B cell (primary cell): Measurements from ENCODE around the gene RASGRP2. TPM values are rescaled to one million over a fixed set of nuclear protein-coding genes. Genes with fewer than 3 reads are reported as not detected.

Experiments
- ATAC-seq: fragments of 200-7000 bp; cut with Tn5 transposase; one replicate; pipeline ENCODE4 v1.10.0; 2021; ENCODE audit warnings: low read depth, mild to moderate bottlenecking, moderate number of reproducible peaks, moderate library complexity
- CTCF ChIA-PET: fragments of 350-600 bp; sonication (Branson Sonifier 250); formaldehyde crosslinking; loops from one replicate; lab custom pipeline; 2021; ENCODE audit warnings: antibody characterized with exemption, inconsistent platforms; lab: Charles Lee
- POLR2A ChIA-PET: fragments of 350-600 bp; sonication (Branson Sonifier 250); formaldehyde crosslinking; loops from one replicate; lab custom pipeline; 2021; ENCODE audit warnings: antibody characterized with exemption; lab: Charles Lee
- DNase-seq: peaks from one replicate; pipeline ENCODE4 v3.0.0; 2013
- H2AFZ ChIP-seq: 2 replicates; pipeline ENCODE4 v1.6.1; 2012; ENCODE audit warnings: mild to moderate bottlenecking, low read depth, low read length; ENCODE audit not compliant: insufficient read depth, poor library complexity, severe bottlenecking
- H3K27ac ChIP-seq, 2 donors: 1 replicate in 1 of 2; 2 replicates in 1 of 2; pipeline ENCODE4 v1.5.1; 2012 to 2013; ENCODE audit warnings: low read length in 2 of 2, mild to moderate bottlenecking in 2 of 2, moderate library complexity in 1 of 2
- H3K27me3 ChIP-seq, 4 experiments: fragments of 200-600 bp in 1 of 4; sonication (generic) in 1 of 4; replicated peaks in 1 of 4; 1 replicate in 2 of 4; 2 replicates in 2 of 4; pipeline versions ENCODE4 v1.6.1 to v1.7.0; 2013 to 2016; ENCODE audit warnings: low read length in 3 of 4, mild to moderate bottlenecking in 2 of 4, mixed read lengths in 1 of 4, moderate library complexity in 1 of 4; ENCODE audit not compliant: insufficient read depth in 4 of 4, control insufficient read depth in 3 of 4; ENCODE audit errors: control extremely low read depth in 1 of 4
- H3K36me3 ChIP-seq, 2 experiments: replicated peaks in 1 of 2; 1 replicate in 1 of 2; 2 replicates in 1 of 2; pipeline versions ENCODE4 v1.6.1 to v1.7.1; 2013; ENCODE audit warnings: low read length in 1 of 2; ENCODE audit not compliant: insufficient read depth in 2 of 2, control insufficient read depth in 1 of 2; ENCODE audit errors: control extremely low read depth in 1 of 2, extremely low read depth in 1 of 2
- H3K4me1 ChIP-seq, 2 donors: fragments of 200-600 bp in 1 of 2; sonication (generic) in 1 of 2; 1 replicate in 1 of 2; 2 replicates in 1 of 2; pipeline versions ENCODE4 v1.5.1 to v1.6.1; 2013 to 2017; ENCODE audit warnings: low read length in 2 of 2; ENCODE audit not compliant: control insufficient read depth in 2 of 2, insufficient read depth in 2 of 2
- H3K4me2 ChIP-seq: replicated peaks from 2 replicates; pipeline ENCODE3; 2012; ENCODE audit warnings: mild to moderate bottlenecking, low read depth, low read length; ENCODE audit not compliant: poor library complexity, severe bottlenecking
- H3K4me3 ChIP-seq, 5 experiments: fragments of 200-600 bp in 1 of 5; sonication (generic) in 1 of 5; 1 replicate in 3 of 5; 2 replicates in 2 of 5; pipeline versions ENCODE4 v1.5.1 to v1.7.0; 2011 to 2016; ENCODE audit warnings: low read length in 4 of 5, mild to moderate bottlenecking in 4 of 5, low read depth in 2 of 5, control low read depth in 1 of 5, moderate library complexity in 1 of 5; ENCODE audit not compliant: insufficient read depth in 1 of 5; ENCODE audit errors: control extremely low read depth in 1 of 5, extremely low read depth in 1 of 5
- H3K79me2 ChIP-seq: fragments of 200-600 bp; sonication (generic); one replicate; pipeline ENCODE4 v1.6.0; 2016; ENCODE audit warnings: low read length; ENCODE audit not compliant: control insufficient read depth, insufficient read depth
- H3K9ac ChIP-seq: fragments of 200-600 bp; sonication (generic); 2 replicates; pipeline ENCODE4 v1.6.1; 2017; ENCODE audit warnings: mild to moderate bottlenecking, low read length, moderate library complexity
- H3K9me3 ChIP-seq, 3 donors: one replicate each; pipeline versions ENCODE4 v1.6.1 to v1.7.1; 2013; ENCODE audit warnings: low read length in 2 of 3; ENCODE audit not compliant: control insufficient read depth in 2 of 3, insufficient read depth in 1 of 3; ENCODE audit errors: control extremely low read depth in 1 of 3
- H4K20me1 ChIP-seq: 2 replicates; pipeline ENCODE4 v1.6.0; 2012; ENCODE audit warnings: mild to moderate bottlenecking, low read length; ENCODE audit not compliant: insufficient read depth, control insufficient read depth, poor library complexity, severe bottlenecking
- H3K27ac Mint-ChIP-seq: one replicate; pipeline ENCODE4 v1.8.0; 2021; ENCODE audit warnings: mixed read lengths
- H3K27me3 Mint-ChIP-seq: one replicate; pipeline ENCODE4 v1.8.0; 2021; ENCODE audit warnings: mixed read lengths
- H3K4me1 Mint-ChIP-seq: one replicate; pipeline ENCODE4 v1.8.0; 2021; ENCODE audit warnings: mixed read lengths
- H3K4me3 Mint-ChIP-seq: one replicate; pipeline ENCODE4 v1.8.0; 2021; ENCODE audit warnings: mixed read lengths
- H3K9me3 Mint-ChIP-seq: one replicate; pipeline ENCODE4 v1.8.0; 2022; ENCODE audit warnings: mixed read lengths; ENCODE audit not compliant: insufficient read depth
- EZH2 ChIP-seq: IDR thresholded peaks from 2 replicates; pipeline ENCODE4 v1.6.1; 2012; ENCODE audit warnings: borderline replicate concordance, low read depth, mild to moderate bottlenecking, moderate library complexity, low read length; ENCODE audit not compliant: insufficient read depth, poor library complexity, severe bottlenecking
- WGBS: methylation state at CpG from one replicate; pipeline ENCODE4 v1.1.5; 2013; ENCODE audit warnings: missing lambda C conversion rate; ENCODE audit not compliant: insufficient coverage; 5-methylcytosine and 5-hydroxymethylcytosine counted together
- intact Hi-C: fragments of 100-400 bp; cut with micrococcal nuclease; formaldehyde crosslinking; loops from one replicate; pipeline ENCODE4 v1.10.0; 2022
- polyA plus RNA-seq: library from polyadenylated mRNA; depleted of rRNA; stranded (reverse); fragments of >200 nt; gene quantifications from 2 replicates; pipeline ENCODE4 v1.2.3, GENCODE V29; 2012
- total RNA-seq, 2 donors: library from RNA; stranded (reverse); fragments of 120-200 nt in 1 of 2; gene quantifications; 1 replicate in 1 of 2; 2 replicates in 1 of 2; pipeline versions ENCODE4 v1.2.3 to v1.2.4, GENCODE V29; 2013 to 2022
- TF ChIP-seq, protein P1 (sequence below): fragments of 200-600 bp; IDR thresholded peaks from one replicate; pipeline ENCODE4 v1.8.0; 2022; ENCODE audit warnings: antibody characterized with exemption, mild to moderate bottlenecking

RASGRP2 gene
- total and polyA plus RNA-seq, 2 donors (not counting 1 experiment from before 2014, with no cell fraction given) = 628 to 1,139 TPM

DNA sequence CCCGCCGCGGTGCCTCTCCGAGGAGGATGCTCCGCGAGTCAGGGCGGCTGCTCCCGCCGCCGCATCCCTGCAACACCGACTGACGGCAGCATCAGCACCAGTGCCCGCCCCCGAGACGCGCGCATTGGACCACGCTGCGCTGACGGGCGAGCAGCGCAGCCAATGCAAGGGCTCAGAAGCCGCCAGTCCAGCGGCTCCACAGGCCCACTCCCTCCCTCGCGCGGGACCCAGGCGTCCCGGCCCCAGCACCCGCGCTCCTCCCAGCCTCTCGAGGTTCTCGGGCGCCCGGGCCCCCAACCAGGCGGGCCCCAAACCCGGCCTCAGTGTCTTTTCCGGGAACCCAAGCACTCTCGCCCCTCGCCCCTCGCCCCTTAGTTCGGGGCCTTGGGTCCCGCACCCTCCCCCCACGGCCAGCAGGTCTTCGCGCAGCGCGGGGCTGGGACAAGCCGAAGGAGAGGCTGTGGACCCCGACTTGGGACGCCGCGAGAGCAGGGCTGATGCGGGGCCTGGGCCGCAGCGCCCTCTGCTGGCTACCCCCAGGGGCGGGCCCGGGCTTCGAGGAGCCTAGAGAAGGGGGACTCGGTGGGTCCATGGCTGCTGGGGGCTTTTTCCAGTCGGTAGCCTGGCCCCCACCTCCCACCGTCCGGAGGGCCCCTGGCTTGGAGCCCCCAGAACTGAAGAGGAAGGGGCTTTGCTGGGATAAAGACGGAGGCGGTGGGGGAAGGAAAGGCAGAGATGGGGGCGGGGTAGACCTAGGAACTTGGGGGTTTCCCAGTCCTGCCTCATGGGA lies 20.6 kb downstream of the RASGRP2 start, which contains the start of gene NRXN2:
Gene NRXN2, minus strand, starts transcription at position 81 of the 790 bp plus-strand sequence. CDS start 9,498 bp downstream, outside the sequence.
- 2% methylated on average over 58 of the region's 66 CpGs for WGBS
- H3K4me3 Mint-ChIP-seq = peak within 1 kb of the TSS; percentile 86
- H3K4me3 ChIP-seq = peak within 1 kb of the TSS in 4 of 5 experiments; percentile 67 to 83 (median 76)

More for the DNA sequence above, 20.6 kb downstream of the RASGRP2 start, which contains the start of gene NRXN2:
- Histone ChIP-seq H3K36me3 (peaks cover 0 to 19% of the 10 kb centered on the region in 2 experiments), H3K4me2 (peak within 1 kb of the TSS; percentile 99), H3K9ac (peak within 1 kb of the TSS; percentile 86), H3K79me2 (no peaks in the 10 kb centered on the region), H4K20me1 (peaks cover 41% of the 10 kb centered on the region), H3K27me3 (peaks cover 0 to 36% (median 10%) of the 10 kb centered on the region in 4 experiments), H3K9me3 (no peaks in the 10 kb centered on the region), H3K27ac (peak within 1 kb of the TSS; percentile 64 to 83), H2AFZ (peak within 1 kb of the TSS; percentile 93), H3K4me1 (peaks cover 13 to 23% of the 10 kb centered on the region in 2 donors)
- CTCF ChIA-PET = interaction anchor here (1.4 to 3.2 kb wide), 3 partner anchors 10 to 35 kb away, joined by 3 to 15 read pairs (median 6); no protein-coding TSS in a partner anchor
- intact Hi-C loops = loop anchor here (1.0 to 5.0 kb wide), 3 partner anchors 19 to 276 kb away; no protein-coding TSS in a partner anchor
- Mint-ChIP-seq H3K27ac (peak within 1 kb of the TSS; percentile 86), H3K27me3 (peaks cover 31% of the 10 kb centered on the region), H3K9me3 (no peaks in the 10 kb centered on the region), H3K4me1 (peaks cover 25% of the 10 kb centered on the region)
- ATAC-seq (peak; percentile 92), DNase-seq (peak; percentile 89)
- POLR2A ChIA-PET = interaction anchor here (0.6 kb wide), 1 partner anchor 275 kb away, joined by 6 read pairs; no protein-coding TSS in a partner anchor
- TF ChIP-seq EZH2 = no peak
- TF ChIP-seq, protein P1, sequence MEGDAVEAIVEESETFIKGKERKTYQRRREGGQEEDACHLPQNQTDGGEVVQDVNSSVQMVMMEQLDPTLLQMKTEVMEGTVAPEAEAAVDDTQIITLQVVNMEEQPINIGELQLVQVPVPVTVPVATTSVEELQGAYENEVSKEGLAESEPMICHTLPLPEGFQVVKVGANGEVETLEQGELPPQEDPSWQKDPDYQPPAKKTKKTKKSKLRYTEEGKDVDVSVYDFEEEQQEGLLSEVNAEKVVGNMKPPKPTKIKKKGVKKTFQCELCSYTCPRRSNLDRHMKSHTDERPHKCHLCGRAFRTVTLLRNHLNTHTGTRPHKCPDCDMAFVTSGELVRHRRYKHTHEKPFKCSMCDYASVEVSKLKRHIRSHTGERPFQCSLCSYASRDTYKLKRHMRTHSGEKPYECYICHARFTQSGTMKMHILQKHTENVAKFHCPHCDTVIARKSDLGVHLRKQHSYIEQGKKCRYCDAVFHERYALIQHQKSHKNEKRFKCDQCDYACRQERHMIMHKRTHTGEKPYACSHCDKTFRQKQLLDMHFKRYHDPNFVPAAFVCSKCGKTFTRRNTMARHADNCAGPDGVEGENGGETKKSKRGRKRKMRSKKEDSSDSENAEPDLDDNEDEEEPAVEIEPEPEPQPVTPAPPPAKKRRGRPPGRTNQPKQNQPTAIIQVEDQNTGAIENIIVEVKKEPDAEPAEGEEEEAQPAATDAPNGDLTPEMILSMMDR = peak; percentile 99
